Gastrocnemius medialis (tissue), 4 donors: ENCODE data around the gene SLC39A11. TPM values are rescaled to one million over a fixed set of nuclear protein-coding genes. Genes with fewer than 3 reads are reported as not detected.

Experiments
- ATAC-seq, 2 donors: fragments of 150-250 bp; one replicate each; pipeline ENCODE4 v1.9.1; 2016
- DNase-seq, 2 donors: peaks; one replicate each; pipeline ENCODE4 v3.0.0-alpha.2; 2019
- H3K27ac ChIP-seq, 4 donors: fragments of 200-600 bp; sonication (generic); 1 replicate in 1 of 4; 2 replicates in 3 of 4; pipeline ENCODE4 v1.5.1; 2016 to 2018; ENCODE audit warnings: mild to moderate bottlenecking in 2 of 4, moderate library complexity in 1 of 4
- H3K27me3 ChIP-seq, 3 donors: fragments of 200-600 bp; sonication (generic) in 2 of 3; 1 replicate in 1 of 3; 2 replicates in 2 of 3; pipeline versions ENCODE4 v1.5.1 to v1.6.0; 2016 to 2019; ENCODE audit warnings: mild to moderate bottlenecking in 1 of 3, moderate library complexity in 1 of 3
- H3K36me3 ChIP-seq, 2 donors: fragments of 200-600 bp; sonication (generic) in 1 of 2; one replicate each; pipeline ENCODE4 v1.5.1; 2017 to 2018
- H3K4me1 ChIP-seq, 2 donors: fragments of 200-600 bp; sonication (generic) in 1 of 2; one replicate each; pipeline ENCODE4 v1.5.1; 2016 to 2017; ENCODE audit warnings: mild to moderate bottlenecking in 2 of 2
- H3K4me3 ChIP-seq, 4 donors: fragments of 200-600 bp; sonication (generic) in 3 of 4; 1 replicate in 1 of 4; 2 replicates in 3 of 4; pipeline ENCODE4 v1.5.1; 2016 to 2019; ENCODE audit warnings: mild to moderate bottlenecking in 2 of 4
- H3K9me3 ChIP-seq, 3 donors: fragments of 200-600 bp; sonication (generic) in 2 of 3; 1 replicate in 1 of 3; 2 replicates in 2 of 3; pipeline ENCODE4 v1.5.1; 2016 to 2019
- CTCF ChIP-seq, 5 experiments: fragments of 450-650 bp in 3 of 5; fragments of 200-600 bp in 2 of 5; sonication (generic) in 2 of 5; IDR thresholded peaks in 4 of 5; conservative IDR thresholded peaks in 1 of 5; 1 replicate in 4 of 5; 2 replicates in 1 of 5; pipeline ENCODE4 v1.5.1; 2016 to 2019; ENCODE audit warnings: antibody characterized with exemption in 5 of 5, mild to moderate bottlenecking in 3 of 5, moderate library complexity in 3 of 5
- POLR2A ChIP-seq, 2 donors: fragments of 450-650 bp; IDR thresholded peaks; one replicate each; pipeline ENCODE4 v1.6.1; 2017; ENCODE audit warnings: antibody characterized with exemption in 2 of 2, mild to moderate bottlenecking in 2 of 2, moderate library complexity in 2 of 2
- in situ Hi-C, 4 donors: fragments of 200-750 bp; cut with MboI; loops; one replicate each; pipeline versions ENCODE4 v1.15.0 to v1.8.0; 2017; ENCODE audit warnings: low sequenced_read_pairs in 4 of 4
- intact Hi-C: fragments of 100-400 bp; cut with DNase I; formaldehyde crosslinking; loops from one replicate; pipeline ENCODE4 v1.15.1; 2023; ENCODE audit warnings: low total_unique reads
- total RNA-seq, 4 donors: library from RNA; depleted of rRNA; stranded (reverse); fragments of >200 nt; gene quantifications; one replicate each; pipeline versions ENCODE4 v1.1.0 to v1.2.3, GENCODE V29; 2016

Gene SLC39A11
- total RNA-seq, 4 donors from 2014 or later: 7.6 to 28.4 (median 10.7) TPM

- Histone ChIP-seq H3K36me3 (no peaks in the 10 kb centered on the region), H3K4me3 (no peak overlapping the region), H3K27me3 (no peaks in the 10 kb centered on the region), H3K9me3 (no peaks in the 10 kb centered on the region), H3K4me1 (no peaks in the 10 kb centered on the region), H3K27ac (no peak overlapping the region)
- in situ Hi-C loops (no loop called here), intact Hi-C loops (no loop called here)
- no peak for DNase-seq
- TF ChIP-seq CTCF (IDR thresholded peaks at IDR 0.05 in 4 of 5, conservative IDR thresholded peaks at IDR 0.05 in 1 of 5): no peak
- TF ChIP-seq POLR2A (IDR thresholded peaks at IDR 0.05): no peak
- ATAC-seq: no peak
Measured at GRCh38 chr17:73105431-73105830, 12.9 kb upstream of the SLC39A11 start.

- Histone ChIP-seq H3K4me1 (no peaks in the 10 kb centered on the region), H3K27ac (no peak overlapping the region), H3K27me3 (no peaks in the 10 kb centered on the region), H3K36me3 (no peaks in the 10 kb centered on the region), H3K9me3 (no peaks in the 10 kb centered on the region), H3K4me3 (no peak overlapping the region)
- TF ChIP-seq CTCF (IDR thresholded peaks at IDR 0.05 in 4 of 5, conservative IDR thresholded peaks at IDR 0.05 in 1 of 5) (no peak), POLR2A (IDR thresholded peaks at IDR 0.05) (no peak)
- intact Hi-C loops (no loop called here), in situ Hi-C loops (no loop called here)
- ATAC-seq (no peak), DNase-seq (no peak)
Measured at GRCh38 chr17:73104450-73104849, 12.0 kb upstream of the SLC39A11 start.

GRCh38 chr17:73103641-73104335, 11.3 kb upstream of the SLC39A11 start:
- ATAC-seq: no peak
- H3K9me3 ChIP-seq: no peaks in the 10 kb centered on the region
- H3K36me3 ChIP-seq: no peaks in the 10 kb centered on the region
- H3K4me3 ChIP-seq: no peak overlapping the region
- intact Hi-C loops (no loop called here), in situ Hi-C loops (no loop called here)
- no peak for TF ChIP-seq POLR2A (IDR thresholded peaks at IDR 0.05)
- no peaks in the 10 kb centered on the region for H3K27me3 ChIP-seq
- H3K27ac ChIP-seq: no peak overlapping the region
- no peaks in the 10 kb centered on the region for H3K4me1 ChIP-seq
- no peak for DNase-seq

- H3K4me1 ChIP-seq: no peaks in the 10 kb centered on the region
- no peaks in the 10 kb centered on the region for H3K9me3 ChIP-seq
- H3K36me3 ChIP-seq: no peaks in the 10 kb centered on the region
- no peak for TF ChIP-seq CTCF (IDR thresholded peaks at IDR 0.05 in 4 of 5, conservative IDR thresholded peaks at IDR 0.05 in 1 of 5)
- TF ChIP-seq POLR2A (IDR thresholded peaks at IDR 0.05): no peak
- no peaks in the 10 kb centered on the region for H3K27me3 ChIP-seq
- no peak overlapping the region for H3K27ac ChIP-seq
- no peak for ATAC-seq
- no peak for DNase-seq
- in situ Hi-C loops (no loop called here), intact Hi-C loops (no loop called here)
- H3K4me3 ChIP-seq: no peak overlapping the region
Measured at GRCh38 chr17:73101031-73101430, 8.5 kb upstream of the SLC39A11 start.

GRCh38 chr17:73100363-73100762, 7.9 kb upstream of the SLC39A11 start:
- intact Hi-C loops (no loop called here), in situ Hi-C loops (no loop called here)
- H3K9me3 ChIP-seq: no peaks in the 10 kb centered on the region
- H3K27ac ChIP-seq: no peak overlapping the region
- H3K4me3 ChIP-seq: no peak overlapping the region
- no peaks in the 10 kb centered on the region for H3K4me1 ChIP-seq
- no peaks in the 10 kb centered on the region for H3K27me3 ChIP-seq
- DNase-seq (no peak), ATAC-seq (no peak)
- TF ChIP-seq POLR2A (IDR thresholded peaks at IDR 0.05) (no peak), CTCF (IDR thresholded peaks at IDR 0.05 in 4 of 5, conservative IDR thresholded peaks at IDR 0.05 in 1 of 5) (no peak)
- H3K36me3 ChIP-seq: no peaks in the 10 kb centered on the region
